Stomach (tissue), 4 donors: ENCODE results near the gene UFSP2.

Experiments used
- CTCF ChIP-seq, 7 experiments: fragments of 450-650 bp in 4 of 7; fragments of 200-600 bp in 3 of 7; sonication (generic) in 3 of 7; IDR thresholded peaks; one replicate each; pipeline ENCODE4 v1.5.1; 2016 to 2019; ENCODE audit warnings: antibody characterized with exemption in 7 of 7, control low read depth in 2 of 7, mild to moderate bottlenecking in 1 of 7
- POLR2A ChIP-seq, 4 donors: fragments of 450-650 bp; IDR thresholded peaks; one replicate each; pipeline ENCODE4 v1.6.1; 2016; ENCODE audit warnings: antibody characterized with exemption in 4 of 4, control low read depth in 2 of 4, mild to moderate bottlenecking in 1 of 4, moderate library complexity in 1 of 4

DNA sequence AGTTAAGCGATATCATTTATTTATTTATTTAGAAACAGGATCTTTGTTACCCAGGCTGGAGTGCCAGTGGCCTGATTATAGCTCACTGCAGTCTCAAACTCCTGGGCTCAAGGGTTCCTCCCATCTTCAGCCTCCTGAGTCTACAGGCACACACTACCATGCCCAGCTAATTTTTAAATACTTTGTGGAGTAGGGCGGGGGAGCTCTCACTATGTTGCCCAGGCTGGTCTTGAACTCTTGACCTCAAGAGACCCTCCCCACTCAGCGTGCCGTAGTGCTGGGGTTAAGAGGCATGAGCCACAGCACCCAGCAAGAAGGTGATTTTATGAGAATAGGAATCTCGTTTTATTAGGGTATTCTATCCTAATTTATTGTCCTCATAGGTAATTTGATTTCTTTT, 3.9 kb upstream of the UFSP2 start:
- TF ChIP-seq CTCF (IDR thresholded peaks at IDR 0.05): no peak
- TF ChIP-seq POLR2A (IDR thresholded peaks at IDR 0.05): no peak
